COLO668 (cell line): Measurements from ENCODE around the gene PLEKHG2.
"Not testable (repeated sequence)": the region's sequence is repeated elsewhere in the genome, so short reads cannot be mapped to it uniquely, and the experiment has no call there.

Source experiments
- DNase-seq: peaks from one replicate; lab custom pipeline; 2025; ENCODE audit not compliant: unreplicated experiment; lab: John Stamatoyannopoulos, UW

Gene PLEKHG2, protein sequence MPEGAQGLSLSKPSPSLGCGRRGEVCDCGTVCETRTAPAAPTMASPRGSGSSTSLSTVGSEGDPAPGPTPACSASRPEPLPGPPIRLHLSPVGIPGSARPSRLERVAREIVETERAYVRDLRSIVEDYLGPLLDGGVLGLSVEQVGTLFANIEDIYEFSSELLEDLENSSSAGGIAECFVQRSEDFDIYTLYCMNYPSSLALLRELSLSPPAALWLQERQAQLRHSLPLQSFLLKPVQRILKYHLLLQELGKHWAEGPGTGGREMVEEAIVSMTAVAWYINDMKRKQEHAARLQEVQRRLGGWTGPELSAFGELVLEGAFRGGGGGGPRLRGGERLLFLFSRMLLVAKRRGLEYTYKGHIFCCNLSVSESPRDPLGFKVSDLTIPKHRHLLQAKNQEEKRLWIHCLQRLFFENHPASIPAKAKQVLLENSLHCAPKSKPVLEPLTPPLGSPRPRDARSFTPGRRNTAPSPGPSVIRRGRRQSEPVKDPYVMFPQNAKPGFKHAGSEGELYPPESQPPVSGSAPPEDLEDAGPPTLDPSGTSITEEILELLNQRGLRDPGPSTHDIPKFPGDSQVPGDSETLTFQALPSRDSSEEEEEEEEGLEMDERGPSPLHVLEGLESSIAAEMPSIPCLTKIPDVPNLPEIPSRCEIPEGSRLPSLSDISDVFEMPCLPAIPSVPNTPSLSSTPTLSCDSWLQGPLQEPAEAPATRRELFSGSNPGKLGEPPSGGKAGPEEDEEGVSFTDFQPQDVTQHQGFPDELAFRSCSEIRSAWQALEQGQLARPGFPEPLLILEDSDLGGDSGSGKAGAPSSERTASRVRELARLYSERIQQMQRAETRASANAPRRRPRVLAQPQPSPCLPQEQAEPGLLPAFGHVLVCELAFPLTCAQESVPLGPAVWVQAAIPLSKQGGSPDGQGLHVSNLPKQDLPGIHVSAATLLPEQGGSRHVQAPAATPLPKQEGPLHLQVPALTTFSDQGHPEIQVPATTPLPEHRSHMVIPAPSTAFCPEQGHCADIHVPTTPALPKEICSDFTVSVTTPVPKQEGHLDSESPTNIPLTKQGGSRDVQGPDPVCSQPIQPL (N-terminal part only)

DNA sequence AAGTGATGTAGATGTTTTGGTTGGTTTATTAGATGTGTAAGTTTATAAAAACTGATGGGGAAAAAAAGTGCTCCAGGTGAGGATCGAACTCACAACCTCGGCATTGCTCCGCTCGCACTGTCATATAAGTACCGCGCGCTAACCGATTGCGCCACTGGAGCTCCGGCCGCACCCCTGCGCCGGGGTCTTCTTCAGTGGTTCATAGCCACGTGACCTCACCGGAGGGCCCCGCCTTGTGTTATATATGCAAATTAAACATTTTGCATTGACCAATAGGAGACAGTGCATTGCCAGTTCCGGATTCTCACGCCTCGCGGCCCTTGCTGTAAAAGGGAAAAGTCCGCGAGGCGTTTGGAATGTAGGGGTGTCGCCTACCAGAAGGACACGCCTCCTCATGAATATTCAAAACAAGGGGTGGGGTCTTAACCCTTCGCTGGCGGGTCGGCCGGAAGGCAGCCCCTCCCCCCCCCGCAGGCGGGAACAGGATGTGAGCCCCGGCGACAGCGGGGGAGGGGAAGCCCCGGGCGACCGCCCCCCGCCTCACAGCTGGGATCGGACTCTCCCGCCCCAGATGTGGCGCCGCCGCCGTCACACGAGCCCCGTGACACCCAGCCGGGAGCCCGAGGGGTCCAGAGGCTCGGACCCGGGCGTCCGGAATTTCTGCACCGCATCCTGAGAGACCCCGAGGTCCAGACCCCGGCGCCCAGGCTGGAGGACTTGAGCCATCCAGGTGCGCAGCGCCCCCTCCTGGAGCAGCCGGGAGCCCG lies at the start of gene PLEKHG2:
Gene PLEKHG2 (plus strand): TSS at position 570 of the 767 bp plus-strand sequence. CDS start 1,418 bp downstream, outside the sequence.
- DNase-seq, result peak; percentile 95

DNA sequence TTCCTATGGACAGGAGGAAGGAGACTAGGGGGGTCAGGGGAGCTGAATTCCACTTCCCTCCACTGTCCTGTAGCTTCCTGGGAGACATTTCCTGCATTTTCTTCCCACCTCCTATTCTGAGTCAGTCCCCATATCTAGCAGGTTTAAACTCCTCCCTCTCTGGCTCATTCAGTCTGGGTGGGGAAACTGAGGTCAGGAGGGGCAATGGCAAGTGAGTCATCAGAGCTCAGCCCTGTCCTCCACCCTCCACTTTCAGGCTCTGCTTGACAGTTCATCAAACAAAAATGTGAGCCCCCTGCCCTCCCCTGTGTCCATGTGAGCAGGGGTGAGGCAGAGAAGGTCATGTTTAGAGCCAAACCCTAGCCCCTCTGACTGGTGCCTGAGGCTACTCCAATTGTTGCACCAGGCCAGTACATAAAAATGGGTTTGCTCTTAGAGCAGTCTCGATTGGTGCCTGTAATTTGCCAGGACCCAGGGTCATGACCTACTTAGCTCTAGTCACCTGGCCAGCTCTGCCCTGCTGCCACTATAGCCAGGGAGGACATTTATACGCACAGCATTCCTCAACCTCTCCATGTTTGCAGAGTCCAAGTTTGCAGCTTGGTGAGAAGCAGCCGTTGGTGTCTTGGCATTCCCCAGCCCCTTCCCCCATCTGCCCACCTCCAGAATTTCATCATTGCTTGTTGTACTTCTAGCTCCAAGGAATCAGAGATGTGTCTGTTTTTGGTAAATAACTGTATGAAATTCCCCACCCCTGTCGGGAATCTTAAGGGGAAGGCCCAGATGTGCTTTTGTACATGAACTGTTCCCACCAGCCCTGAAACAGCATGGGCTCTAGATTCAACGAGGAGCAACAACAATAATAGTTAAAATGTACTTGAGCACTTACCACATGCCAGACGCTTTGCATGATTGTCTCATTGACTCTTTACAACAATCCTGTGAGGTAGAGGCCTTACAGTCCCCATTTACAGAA lies 49.5 kb upstream of the PLEKHG2 start:
- no peak for DNase-seq

DNA sequence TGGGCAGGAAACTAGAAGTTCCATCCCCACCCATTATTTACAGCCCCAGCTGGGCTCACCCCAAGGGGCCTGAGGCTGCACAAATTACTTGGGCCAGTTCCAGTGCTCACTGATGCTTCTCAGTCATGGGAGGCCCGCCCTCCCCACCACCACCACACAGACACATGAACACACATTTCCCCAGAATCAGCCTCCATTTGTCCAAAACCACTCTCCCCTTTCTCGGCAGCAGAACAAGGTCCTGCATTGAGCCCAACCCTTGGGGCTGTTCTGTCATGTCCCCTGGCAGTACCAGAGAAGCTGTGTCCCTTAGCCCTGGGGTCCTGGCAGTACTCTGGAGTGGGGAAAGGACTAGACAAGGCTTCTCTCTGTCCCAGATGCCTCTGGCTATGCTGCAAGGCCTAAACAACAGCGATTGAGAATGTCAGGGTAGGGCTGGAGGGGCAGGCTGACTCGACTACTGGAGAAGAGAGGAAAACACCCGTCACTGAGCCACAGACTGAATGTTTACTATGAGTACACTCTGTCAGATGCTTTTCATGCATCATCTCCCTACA lies 48.5 kb upstream of the PLEKHG2 start:
- DNase-seq, result no peak

DNA sequence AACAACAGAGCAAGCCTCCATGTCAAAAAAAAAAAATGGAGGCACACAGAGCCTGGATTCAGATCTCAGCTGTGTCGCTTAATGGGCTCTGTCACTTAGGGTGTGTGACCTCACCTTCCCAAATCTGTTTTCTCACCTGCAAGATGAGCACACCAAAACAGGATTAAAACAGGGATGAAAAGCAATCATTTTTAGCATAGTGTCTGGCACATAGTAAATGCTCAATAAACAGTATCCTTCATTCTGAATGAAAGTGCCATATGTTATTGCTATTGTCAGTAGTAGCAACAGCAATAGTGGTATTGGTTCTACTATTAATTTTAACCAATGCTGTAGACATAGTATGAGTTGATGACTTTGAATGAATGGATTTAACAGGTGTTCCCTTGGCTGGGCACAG lies 46.9 kb upstream of the PLEKHG2 start:
- DNase-seq, result no peak

DNA sequence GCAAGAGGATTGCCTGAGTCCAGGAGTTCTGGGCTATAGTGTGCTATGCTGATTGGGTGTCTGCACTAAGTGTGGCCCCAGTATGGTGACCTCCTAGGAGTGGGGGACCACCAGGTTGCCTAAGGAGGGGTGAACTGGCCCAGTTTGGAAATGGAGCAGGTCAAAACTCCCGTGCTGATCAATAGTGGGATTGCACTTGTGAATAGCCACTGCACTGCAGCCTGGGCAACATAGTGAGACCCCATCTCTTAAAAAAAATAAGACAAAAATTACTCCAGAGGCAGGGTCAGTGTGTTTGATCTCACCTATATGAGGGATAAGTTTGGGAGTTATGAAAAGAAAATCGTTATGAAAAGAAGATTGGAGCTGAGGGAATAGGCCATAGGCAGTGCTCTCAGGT lies 43.3 kb upstream of the PLEKHG2 start:
- DNase-seq, result no peak

DNA sequence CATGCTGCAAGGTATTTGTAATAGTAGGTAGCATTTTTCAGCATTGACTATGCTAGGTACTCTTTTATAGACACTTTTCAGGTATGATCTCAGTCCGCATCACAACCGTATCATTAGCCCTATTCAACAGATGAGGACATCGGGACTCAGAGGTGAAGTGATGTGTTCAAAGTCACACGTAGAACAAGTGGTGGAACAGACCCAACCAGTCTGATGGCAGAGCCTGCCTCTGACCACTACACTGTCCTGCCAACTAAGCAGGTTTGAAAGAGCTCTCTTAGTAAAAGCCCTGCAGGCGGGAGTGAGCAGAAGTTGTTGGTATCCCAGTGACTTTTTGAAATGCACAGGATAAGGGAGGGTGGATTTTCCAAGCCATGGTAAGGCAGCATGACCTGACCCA lies 41.7 kb upstream of the PLEKHG2 start:
- DNase-seq, result no peak

DNA sequence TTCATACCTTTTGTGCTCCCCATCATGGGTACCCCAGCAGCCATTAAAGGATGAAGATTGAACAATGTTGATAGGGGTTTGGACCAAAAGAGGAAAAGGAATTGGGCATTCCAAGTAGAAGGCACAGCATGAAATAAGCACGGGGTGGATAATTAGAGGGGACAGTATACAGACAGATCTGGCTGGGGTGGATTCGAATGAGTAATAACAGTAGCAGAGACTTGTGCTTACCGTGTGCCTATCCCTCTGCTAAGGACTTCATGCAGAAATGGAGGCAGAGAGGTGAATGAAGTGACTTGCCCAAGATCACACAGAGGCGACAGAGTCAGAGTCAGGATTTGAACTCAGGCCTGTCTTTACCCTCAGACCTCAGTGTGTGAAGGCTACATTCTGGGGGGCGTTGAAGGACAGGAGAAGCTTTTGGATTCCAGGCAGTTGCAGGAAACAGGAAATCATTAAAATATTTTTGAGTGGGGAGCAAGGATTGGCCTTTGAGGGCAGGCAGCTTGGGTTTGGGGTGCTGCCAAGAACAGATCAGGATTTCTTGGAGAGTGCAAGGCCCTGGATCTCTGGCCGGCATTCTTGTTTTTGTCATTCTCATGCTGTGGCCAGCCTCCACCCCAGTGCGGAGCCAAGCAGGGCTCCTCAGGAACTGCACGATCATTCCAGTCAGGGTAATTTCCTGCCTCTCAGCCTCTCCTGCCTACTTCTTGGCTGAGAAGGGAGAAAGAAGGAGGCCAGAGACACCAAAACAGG lies 40.2 kb upstream of the PLEKHG2 start:
- no peak for DNase-seq

DNA sequence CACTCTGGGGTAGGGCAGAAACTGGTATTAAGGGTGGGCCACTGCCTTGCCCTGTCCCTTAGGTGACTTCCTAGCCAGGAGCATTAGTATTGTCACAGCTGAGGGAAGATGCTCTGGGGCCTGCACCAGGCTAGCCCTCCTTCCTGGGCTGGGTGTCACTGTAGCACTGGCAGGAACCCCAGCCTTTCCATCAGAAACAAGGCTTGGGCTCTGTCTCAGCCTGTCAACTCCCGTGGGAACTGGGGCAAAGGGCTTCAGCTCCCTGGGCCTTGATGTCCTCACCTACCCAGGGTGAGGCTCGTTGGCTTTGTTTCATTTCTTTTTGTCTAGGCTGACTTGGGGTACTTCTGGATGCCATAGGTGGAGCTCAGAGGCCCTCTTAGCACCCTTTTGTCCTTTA lies 39.5 kb upstream of the PLEKHG2 start:
- DNase-seq, result no peak

DNA sequence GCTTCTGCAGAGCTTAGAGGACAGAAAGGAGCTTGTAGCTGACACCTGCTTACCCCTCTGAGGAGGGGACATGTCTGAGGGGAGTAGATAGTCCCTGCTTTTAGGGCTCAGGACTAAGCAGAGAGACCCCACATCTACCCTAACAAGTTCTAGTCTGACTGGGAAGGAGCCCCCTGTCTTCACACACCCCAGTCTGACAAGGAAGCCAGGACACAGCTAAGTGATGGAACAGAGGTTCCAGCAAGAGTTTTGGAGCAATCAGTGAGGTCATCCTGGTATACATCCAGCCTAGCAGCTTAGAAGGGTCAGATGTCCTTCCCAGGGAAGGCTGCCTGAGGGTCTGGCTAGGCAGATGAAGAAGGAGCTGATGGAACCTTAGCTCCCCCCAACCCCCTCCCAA lies 36.5 kb upstream of the PLEKHG2 start:
- DNase-seq, result no peak

DNA sequence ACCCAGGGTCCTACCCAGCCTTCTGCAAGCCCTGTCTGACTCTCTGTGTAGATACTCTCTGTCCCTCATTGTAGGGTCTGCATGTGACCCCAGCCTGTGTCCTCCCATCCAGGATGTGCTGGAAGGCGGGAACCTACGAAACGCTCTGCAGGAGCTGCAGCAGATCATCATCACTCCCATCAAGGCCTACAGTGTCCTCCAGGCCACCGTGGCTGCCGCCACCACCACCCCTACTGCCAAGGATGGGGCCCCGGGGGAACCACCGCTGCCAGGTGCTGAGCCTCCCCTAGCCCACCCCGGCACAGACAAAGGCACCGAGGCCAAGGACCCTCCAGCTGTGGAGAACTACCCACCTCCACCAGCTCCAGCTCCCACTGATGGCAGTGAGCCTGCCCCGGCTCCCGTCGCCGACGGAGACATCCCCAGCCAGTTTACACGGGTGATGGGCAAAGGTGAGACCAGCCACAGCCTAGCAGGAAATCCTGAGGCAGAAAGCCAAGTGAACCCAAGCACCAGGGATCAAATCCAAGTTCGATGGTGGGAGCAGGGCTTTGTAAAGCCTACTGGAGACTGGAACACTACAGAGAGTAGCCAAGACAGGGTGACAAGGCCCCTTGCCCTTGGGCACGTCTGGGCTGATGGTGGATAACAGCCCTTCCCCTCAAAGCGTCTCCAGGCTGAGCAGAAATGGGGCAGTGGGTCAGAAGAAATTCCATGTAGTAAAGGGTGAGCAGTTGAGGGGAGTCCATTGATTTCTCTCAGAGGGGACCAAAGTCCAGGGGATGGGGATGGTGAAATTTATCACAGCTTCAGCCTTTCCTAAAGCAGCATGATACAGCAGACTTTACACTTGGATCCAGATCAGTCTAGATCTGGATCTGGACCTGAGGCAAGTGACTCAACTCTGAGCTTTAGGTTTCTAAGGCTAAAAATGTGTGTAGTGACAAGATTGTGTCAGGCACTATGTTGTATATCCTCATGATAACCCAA lies 34.8 kb upstream of the PLEKHG2 start:
- DNase-seq, result no peak

DNA sequence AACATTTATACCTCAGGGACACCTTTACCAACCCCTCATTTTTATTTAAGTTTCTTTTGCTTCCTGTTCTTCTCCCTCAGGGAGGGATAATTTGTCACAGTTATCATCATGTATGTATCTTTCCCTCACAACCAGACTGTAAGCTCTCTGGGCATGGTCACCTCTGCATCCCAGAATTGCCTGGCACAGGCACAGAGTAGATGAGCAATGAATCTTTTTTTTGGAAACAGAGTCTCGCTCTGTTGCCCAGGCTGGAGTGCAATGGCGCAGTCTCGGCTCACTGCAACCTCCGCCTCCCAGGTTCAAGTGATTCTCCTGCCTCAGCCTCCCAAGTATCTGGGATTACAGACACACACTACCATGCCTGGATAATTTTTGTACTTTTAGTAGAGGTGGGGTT lies 33.1 kb upstream of the PLEKHG2 start:
- DNase-seq, result not testable (repeated sequence)

DNA sequence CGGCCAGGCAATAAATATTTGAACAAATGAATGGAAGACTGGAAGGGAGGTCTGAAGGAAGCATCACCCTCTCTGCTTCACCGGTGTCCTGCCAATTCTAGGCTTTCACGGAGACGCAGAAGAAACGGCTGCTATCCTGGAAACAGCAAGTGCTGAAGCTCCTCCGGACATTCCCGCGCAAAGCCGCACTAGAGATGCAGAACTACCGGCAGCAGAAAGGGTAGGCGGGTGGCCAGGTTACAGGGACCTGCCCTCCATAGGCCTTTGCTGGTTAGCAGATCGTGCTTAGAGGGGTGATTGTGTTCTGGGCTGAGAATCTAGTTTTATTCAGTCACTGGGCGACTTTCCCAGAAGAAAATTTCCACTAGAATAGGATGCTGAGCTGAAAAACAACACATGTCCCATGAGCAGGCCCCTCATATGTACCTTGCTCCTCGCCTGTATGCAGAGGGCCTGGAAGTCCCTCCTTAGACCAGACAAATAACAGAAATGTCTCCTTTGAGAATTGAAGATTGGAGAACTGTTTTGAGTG lies 32.5 kb upstream of the PLEKHG2 start:
- DNase-seq, result no peak

DNA sequence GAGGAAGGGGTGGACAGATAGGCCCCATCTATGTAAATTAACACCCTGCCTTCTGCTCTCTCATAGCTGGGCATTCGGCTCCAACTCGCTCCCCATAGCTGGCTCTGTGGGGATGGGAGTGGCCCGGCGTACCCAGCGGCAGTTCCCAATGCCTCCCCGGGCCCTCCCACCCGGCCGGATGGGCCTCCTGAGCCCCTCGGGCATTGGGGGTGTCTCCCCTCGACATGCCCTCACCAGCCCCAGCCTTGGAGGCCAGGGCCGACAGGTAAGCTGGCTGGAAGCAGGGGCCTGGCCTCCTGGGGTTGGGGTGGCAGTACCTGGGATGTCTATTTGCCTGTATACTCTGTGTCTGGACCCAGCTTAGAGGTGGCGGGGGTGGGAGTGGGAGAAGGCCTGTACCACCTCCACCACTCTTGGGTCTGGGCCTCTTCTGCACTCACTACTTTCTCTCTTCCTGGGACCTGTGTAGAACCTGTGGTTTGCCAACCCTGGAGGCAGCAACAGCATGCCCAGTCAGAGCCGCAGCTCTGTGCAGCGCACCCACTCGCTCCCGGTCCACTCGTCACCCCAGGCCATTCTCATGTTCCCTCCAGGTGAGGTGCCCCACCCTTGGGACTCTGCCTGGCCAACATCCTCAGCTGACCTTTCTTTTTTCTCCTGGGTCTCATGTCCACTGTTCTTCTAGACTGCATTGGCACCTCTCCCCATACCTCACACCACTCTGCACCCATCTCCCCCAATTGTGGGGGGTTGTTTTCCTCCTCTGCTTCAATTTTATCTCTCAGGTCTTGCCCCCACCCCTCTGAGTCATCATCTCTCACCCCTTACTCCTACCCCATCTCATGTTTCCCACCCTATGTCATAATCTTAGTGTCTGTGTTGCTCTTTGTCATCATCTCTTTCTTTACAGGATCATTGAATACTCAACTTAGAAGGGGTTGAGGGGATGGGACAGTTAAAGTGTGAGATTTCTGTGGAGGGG lies 31.7 kb upstream of the PLEKHG2 start:
- DNase-seq, result no peak

DNA sequence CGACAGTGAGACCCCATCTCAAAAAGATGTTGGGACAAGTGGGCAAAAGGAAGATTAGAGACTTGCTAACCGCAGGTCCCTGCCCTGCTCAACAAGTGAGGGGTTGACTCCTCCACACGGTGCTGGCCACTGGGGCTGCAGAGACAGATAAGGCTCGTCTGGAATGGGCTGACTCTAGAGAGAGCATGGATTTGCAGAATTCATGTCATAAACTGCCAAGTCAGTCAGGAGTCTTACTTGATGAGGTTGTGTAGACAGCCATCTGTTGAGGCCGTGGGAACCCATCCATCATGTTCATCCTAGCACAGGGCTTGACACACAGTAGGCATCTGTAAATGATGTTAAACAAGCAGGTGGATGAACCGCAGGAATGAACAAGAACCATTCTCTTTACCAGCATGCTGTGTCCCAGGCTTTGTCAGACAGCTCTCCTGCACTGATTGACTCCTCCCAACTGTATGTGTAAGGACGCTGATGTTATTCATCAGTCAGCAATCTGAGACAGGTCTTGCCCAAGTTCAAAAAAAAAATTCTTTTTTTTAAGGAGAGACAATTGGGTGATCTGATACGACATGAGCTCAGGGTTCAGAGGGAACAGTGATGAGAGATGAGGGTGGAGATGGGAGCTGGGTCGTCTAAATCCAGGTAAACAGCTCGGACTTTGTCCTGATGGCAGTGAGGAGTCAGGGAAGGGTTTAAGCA lies 30.4 kb upstream of the PLEKHG2 start:
- no peak for DNase-seq

DNA sequence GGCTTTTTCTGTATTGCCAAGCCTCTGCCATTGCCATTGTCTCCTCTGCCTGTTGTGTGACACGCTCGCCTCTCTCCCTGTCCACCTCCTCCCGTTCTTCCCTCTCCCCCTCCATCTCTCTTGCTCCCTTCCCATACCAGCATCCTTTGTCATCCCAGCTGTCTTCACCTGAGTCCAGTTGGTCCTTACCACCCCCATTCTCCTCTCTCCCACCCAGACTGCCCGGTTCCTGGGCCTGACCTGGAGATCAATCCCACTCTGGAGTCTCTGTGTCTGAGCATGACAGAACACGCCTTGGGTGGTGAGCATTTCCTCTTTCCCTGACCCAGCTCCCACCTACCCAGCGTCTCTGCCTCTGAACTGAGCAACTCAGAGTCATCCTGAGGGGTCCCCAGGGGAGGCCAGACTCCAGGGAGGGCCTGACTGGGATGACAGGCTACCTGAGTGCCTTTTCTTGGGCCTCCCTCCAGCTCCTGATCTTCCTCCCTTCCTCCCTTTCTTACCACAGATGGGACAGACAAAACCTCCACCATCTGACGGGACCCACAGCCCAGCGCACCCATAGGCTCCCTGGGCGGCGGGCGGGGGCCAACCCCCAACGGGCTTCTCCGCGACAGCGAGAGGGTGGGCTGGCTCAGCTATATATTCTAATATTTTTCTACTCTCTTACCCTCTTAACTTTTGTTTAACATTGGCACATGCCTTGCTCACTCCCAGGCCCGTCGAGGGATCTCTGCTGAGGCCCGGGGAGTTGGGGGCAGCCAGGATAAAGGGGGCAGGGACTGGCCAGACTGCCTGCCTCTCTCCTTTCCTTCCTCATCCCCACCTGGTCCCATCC lies 29.3 kb upstream of the PLEKHG2 start:
- no peak for DNase-seq
